Esophagus muscularis mucosa (tissue), 3 donors: ENCODE data around the gene CSTF2T.

Source experiments
- POLR2A ChIP-seq: fragments of 450-650 bp; IDR thresholded peaks from one replicate; pipeline ENCODE4 v1.6.1; 2017; ENCODE audit warnings: antibody characterized with exemption, moderate library complexity, mild to moderate bottlenecking, low read depth
- POLR2AphosphoS5 ChIP-seq, 2 donors: sonication (generic); formaldehyde crosslinking; IDR thresholded peaks; one replicate each; pipeline ENCODE4 v1.6.1; 2017; ENCODE audit warnings: antibody characterized with exemption in 2 of 2
- TF ChIP-seq, protein P1 (sequence below), 3 experiments: fragments of 200-600 bp in 2 of 3; fragments of 450-650 bp in 1 of 3; sonication (generic) in 2 of 3; IDR thresholded peaks; one replicate each; pipeline ENCODE4 v1.5.1; 2017 to 2019; ENCODE audit warnings: antibody characterized with exemption in 3 of 3, mild to moderate bottlenecking in 2 of 3, moderate library complexity in 1 of 3

- TF ChIP-seq POLR2A, result no peak
- TF ChIP-seq, protein P1, sequence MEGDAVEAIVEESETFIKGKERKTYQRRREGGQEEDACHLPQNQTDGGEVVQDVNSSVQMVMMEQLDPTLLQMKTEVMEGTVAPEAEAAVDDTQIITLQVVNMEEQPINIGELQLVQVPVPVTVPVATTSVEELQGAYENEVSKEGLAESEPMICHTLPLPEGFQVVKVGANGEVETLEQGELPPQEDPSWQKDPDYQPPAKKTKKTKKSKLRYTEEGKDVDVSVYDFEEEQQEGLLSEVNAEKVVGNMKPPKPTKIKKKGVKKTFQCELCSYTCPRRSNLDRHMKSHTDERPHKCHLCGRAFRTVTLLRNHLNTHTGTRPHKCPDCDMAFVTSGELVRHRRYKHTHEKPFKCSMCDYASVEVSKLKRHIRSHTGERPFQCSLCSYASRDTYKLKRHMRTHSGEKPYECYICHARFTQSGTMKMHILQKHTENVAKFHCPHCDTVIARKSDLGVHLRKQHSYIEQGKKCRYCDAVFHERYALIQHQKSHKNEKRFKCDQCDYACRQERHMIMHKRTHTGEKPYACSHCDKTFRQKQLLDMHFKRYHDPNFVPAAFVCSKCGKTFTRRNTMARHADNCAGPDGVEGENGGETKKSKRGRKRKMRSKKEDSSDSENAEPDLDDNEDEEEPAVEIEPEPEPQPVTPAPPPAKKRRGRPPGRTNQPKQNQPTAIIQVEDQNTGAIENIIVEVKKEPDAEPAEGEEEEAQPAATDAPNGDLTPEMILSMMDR (IDR thresholded peaks at IDR 0.05), result no peak
- TF ChIP-seq POLR2AphosphoS5 (IDR thresholded peaks at IDR 0.05), result no peak
Observed at GRCh38 chr10:51696251-51696650, 3.1 kb downstream of the CSTF2T start.
